ENCODE measurements around the gene ARID2. TPM values are rescaled to one million over a fixed set of nuclear protein-coding genes. Genes with fewer than 3 reads are reported as not detected.

Gene ARID2
- total RNA-seq, 2 donors from 2014 or later: 19.1 to 26.2 TPM

DNA sequence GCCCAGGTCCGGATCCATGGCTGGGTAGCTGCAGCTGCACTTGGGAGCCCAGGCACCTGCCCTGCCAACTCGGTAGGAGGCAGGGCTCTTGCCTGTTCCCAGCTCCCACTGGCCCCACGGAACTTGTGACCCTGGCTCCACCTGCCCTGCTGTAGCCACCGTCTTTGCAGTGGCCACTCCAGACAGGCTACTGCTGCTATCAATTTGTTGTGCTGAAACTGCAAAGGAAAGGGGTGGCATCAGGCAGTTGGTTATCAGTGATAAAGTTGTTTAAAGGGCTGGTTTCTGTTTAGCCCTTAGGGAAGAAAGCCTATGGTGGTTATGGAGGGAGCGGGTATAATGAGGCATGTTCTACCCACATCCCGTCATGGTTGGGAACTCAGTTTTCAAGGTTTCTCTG lies 32.1 kb upstream of the ARID2 start:
- Histone ChIP-seq H3K27me3 (no peaks in the 10 kb centered on the region), H3K27ac (no peak overlapping the region), H3K4me1 (no peaks in the 10 kb centered on the region), H3K36me3 (replicated peaks in 1 of 2; ENCODE audit: insufficient read depth in 1 of 2, low read depth in 2 of 2) (no peaks in the 10 kb centered on the region), H3K9me3 (peaks cover 0 to 9% (median 0%) of the 10 kb centered on the region in 3 donors), H3K4me3 (no peak overlapping the region)
- intact Hi-C loops (cut with DNase I): no loop called here
- no peak for ATAC-seq
- 75 to 86% methylated on average over 6 of the region's 6 CpGs for WGBS, 2 donors
- no peak for DNase-seq
- TF ChIP-seq, protein P1, sequence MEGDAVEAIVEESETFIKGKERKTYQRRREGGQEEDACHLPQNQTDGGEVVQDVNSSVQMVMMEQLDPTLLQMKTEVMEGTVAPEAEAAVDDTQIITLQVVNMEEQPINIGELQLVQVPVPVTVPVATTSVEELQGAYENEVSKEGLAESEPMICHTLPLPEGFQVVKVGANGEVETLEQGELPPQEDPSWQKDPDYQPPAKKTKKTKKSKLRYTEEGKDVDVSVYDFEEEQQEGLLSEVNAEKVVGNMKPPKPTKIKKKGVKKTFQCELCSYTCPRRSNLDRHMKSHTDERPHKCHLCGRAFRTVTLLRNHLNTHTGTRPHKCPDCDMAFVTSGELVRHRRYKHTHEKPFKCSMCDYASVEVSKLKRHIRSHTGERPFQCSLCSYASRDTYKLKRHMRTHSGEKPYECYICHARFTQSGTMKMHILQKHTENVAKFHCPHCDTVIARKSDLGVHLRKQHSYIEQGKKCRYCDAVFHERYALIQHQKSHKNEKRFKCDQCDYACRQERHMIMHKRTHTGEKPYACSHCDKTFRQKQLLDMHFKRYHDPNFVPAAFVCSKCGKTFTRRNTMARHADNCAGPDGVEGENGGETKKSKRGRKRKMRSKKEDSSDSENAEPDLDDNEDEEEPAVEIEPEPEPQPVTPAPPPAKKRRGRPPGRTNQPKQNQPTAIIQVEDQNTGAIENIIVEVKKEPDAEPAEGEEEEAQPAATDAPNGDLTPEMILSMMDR (IDR thresholded peaks at IDR 0.05): no peak
- no peak for TF ChIP-seq POLR2A (IDR thresholded peaks at IDR 0.05)

DNA sequence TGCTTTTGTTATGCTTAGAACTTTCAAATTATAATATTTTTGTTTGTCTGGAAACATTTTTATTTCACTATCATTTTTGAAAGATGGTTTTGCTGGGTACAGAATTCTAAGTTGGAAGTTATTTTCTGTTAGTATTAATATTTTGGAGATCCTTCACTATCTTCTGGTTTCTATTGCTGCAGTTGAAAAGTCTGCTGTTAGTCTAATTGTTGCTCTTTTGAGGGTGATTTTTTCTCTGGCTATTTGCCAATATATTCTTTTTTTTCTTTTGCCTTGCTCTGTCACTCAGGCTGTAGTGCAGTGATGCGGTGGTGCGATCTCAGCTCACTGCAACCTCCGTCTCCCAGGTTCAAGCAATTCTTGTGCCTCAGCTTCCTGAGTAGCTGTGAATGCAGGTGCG lies 28.2 kb upstream of the ARID2 start:
- peaks cover 0 to 6% (median 0%) of the 10 kb centered on the region in 3 donors for H3K9me3 ChIP-seq
- DNase-seq: no peak
- WGBS, 2 donors: 68 to 97% methylated on average over 4 of the region's 4 CpGs
- H3K27ac ChIP-seq: no peak overlapping the region
- no peaks in the 10 kb centered on the region for H3K4me1 ChIP-seq
- no peaks in the 10 kb centered on the region for H3K36me3 ChIP-seq (replicated peaks in 1 of 2; ENCODE audit: insufficient read depth in 1 of 2, low read depth in 2 of 2)
- intact Hi-C loops (cut with DNase I): no loop called here
- TF ChIP-seq, protein P1 (IDR thresholded peaks at IDR 0.05): no peak
- TF ChIP-seq POLR2A (IDR thresholded peaks at IDR 0.05): no peak
- no peak for ATAC-seq
- no peaks in the 10 kb centered on the region for H3K27me3 ChIP-seq
- H3K4me3 ChIP-seq: no peak overlapping the region

DNA sequence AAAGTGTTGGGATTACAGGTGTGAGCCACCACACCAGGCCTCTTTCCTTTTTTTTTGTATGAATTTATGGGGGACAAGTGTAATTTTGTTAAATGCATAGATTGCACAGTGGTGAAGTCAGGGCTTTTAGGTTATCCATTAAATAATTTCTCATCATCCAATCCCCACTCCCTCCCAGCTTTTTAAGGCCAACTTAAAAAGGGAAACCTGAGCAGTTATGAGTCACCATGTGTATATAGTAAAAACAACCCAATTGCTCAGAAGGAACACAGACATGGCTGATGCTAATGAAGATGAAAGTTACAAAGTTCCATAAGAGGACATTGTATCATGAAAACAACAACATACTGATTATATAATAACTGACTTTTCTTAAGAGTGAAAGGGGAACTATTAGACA lies 25.6 kb upstream of the ARID2 start:
- no peaks in the 10 kb centered on the region for H3K27me3 ChIP-seq
- no peaks in the 10 kb centered on the region for H3K4me1 ChIP-seq
- H3K36me3 ChIP-seq (replicated peaks in 1 of 2; ENCODE audit: insufficient read depth in 1 of 2, low read depth in 2 of 2): no peaks in the 10 kb centered on the region
- TF ChIP-seq POLR2A (IDR thresholded peaks at IDR 0.05): no peak
- TF ChIP-seq, protein P1 (IDR thresholded peaks at IDR 0.05): no peak
- no peak for ATAC-seq
- no peak overlapping the region for H3K4me3 ChIP-seq
- no peaks in the 10 kb centered on the region for H3K9me3 ChIP-seq
- intact Hi-C loops (cut with DNase I): no loop called here
- H3K27ac ChIP-seq: no peak overlapping the region
- no peak for DNase-seq

DNA sequence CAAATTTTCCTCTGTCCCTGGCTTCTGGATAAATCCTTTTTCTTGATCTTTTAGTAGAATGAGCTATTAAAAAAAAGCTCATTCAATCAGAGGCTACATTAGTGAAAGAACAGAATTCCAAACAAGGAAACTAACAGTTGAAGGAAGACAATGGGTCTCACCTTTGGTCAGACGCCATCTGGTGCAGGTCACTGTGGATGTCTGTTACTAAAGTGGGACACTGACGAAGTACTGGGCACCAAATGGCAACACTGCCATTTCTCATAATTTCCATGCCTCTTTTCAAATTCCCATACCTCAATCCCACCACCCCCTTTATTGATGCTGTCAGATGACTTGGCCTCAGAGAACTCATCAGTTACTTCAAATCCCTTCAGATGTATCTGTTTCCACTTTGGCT lies 24.5 kb upstream of the ARID2 start:
- WGBS, 2 donors: 94 to 98% methylated on average over 2 of the region's 2 CpGs
- Histone ChIP-seq H3K27ac (no peak overlapping the region), H3K4me1 (no peaks in the 10 kb centered on the region), H3K27me3 (no peaks in the 10 kb centered on the region), H3K9me3 (no peaks in the 10 kb centered on the region), H3K36me3 (replicated peaks in 1 of 2; ENCODE audit: insufficient read depth in 1 of 2, low read depth in 2 of 2) (no peaks in the 10 kb centered on the region), H3K4me3 (no peak overlapping the region)
- ATAC-seq (no peak), DNase-seq (no peak)
- intact Hi-C loops (cut with DNase I): no loop called here
- TF ChIP-seq, protein P1 (IDR thresholded peaks at IDR 0.05): no peak
- no peak for TF ChIP-seq POLR2A (IDR thresholded peaks at IDR 0.05)

DNA sequence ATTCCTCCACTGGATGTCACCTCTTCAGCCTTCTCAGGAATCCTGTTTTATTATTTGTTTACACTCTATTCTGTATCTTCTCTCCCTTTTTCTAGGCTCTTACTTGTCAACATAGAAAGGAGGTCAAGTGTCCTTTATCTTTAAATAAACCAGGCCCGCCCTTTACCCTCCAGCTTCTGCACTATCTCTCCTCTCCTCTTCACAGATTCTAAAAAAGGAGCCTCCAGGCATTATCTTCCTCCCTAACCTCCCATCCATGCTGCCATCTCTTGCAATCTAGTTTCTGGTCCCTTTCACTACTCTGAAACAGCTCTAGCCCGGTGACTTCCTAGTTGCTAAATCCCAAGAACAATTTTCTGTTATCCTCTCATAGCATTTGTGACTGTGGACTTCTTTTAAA lies 24.1 kb upstream of the ARID2 start:
- WGBS, 2 donors: 91 to 93% methylated on average over 2 of the region's 2 CpGs
- no peaks in the 10 kb centered on the region for H3K9me3 ChIP-seq
- intact Hi-C loops (cut with DNase I): no loop called here
- H3K4me3 ChIP-seq: no peak overlapping the region
- ATAC-seq: no peak
- H3K27ac ChIP-seq: no peak overlapping the region
- no peaks in the 10 kb centered on the region for H3K36me3 ChIP-seq (replicated peaks in 1 of 2; ENCODE audit: insufficient read depth in 1 of 2, low read depth in 2 of 2)
- no peak for TF ChIP-seq POLR2A (IDR thresholded peaks at IDR 0.05)
- TF ChIP-seq, protein P1 (IDR thresholded peaks at IDR 0.05): no peak
- DNase-seq: no peak
- no peaks in the 10 kb centered on the region for H3K4me1 ChIP-seq
- H3K27me3 ChIP-seq: no peaks in the 10 kb centered on the region

Measured in body of pancreas (tissue), 4 donors.